Measurements from ENCODE around the gene DCHS1.

DCHS1 gene

GRCh38 chr11:6609502-6610015, 46.0 kb downstream of the DCHS1 start:
- DNase-seq = no peak

- no peak for DNase-seq
Measured at GRCh38 chr11:6608726-6609501, 46.7 kb downstream of the DCHS1 start.

GRCh38 chr11:6608011-6608410, 47.6 kb downstream of the DCHS1 start:
- no peak for DNase-seq

GRCh38 chr11:6607190-6607795, 48.3 kb downstream of the DCHS1 start:
- DNase-seq = no peak

GRCh38 chr11:6606471-6607189, 49.0 kb downstream of the DCHS1 start:
- DNase-seq = no peak

GRCh38 chr11:6604790-6605189, 50.8 kb downstream of the DCHS1 start:
- DNase-seq = no peak

- peak; percentile 5 to 41 for DNase-seq
Measured at GRCh38 chr11:6604081-6604626, 51.5 kb downstream of the DCHS1 start.

GRCh38 chr11:6603287-6604080, 52.1 kb downstream of the DCHS1 start, which contains the start of the genes ILK and RRP8:
TSS of gene ILK (plus strand) at chr11:6603774. CDS start at chr11:6604272, 498 bp downstream.
TSS of gene RRP8 (minus strand) at chr11:6603616. CDS start at chr11:6603502, 114 bp downstream.
- peak; percentile 56 to 79 for DNase-seq

- DNase-seq = no peak
Measured at GRCh38 chr11:6602096-6602940, 53.3 kb downstream of the DCHS1 start.

GRCh38 chr11:6601041-6601461, 54.6 kb downstream of the DCHS1 start:
- DNase-seq = no peak

- no peak for DNase-seq
Measured at GRCh38 chr11:6599881-6600390, 55.7 kb downstream of the DCHS1 start.

GRCh38 chr11:6599449-6599848, 56.2 kb downstream of the DCHS1 start:
- no peak for DNase-seq

GRCh38 chr11:6598555-6598954, 57.1 kb downstream of the DCHS1 start:
- DNase-seq = no peak

GRCh38 chr11:6596239-6596877, 59.3 kb downstream of the DCHS1 start:
- peak; percentile 9 to 57 for DNase-seq

GRCh38 chr11:6594142-6594768, 61.4 kb downstream of the DCHS1 start:
- DNase-seq = no peak

GRCh38 chr11:6588018-6588417, 67.6 kb downstream of the DCHS1 start:
- no peak for DNase-seq

GRCh38 chr11:6587360-6587953, 68.2 kb downstream of the DCHS1 start:
- no peak for DNase-seq

GRCh38 chr11:6586434-6587359, 68.9 kb downstream of the DCHS1 start:
- peak; percentile 12 to 49 for DNase-seq
